GM19438 (cell line): ENCODE results near the gene GPC6.

Experiments used
- ATAC-seq: cut with Tn5 transposase; IDR thresholded peaks from one replicate; pipeline ENCODE4 v1.9.1; 2021; ENCODE audit warnings: low read depth; ENCODE audit not compliant: unreplicated experiment

GPC6 gene

DNA sequence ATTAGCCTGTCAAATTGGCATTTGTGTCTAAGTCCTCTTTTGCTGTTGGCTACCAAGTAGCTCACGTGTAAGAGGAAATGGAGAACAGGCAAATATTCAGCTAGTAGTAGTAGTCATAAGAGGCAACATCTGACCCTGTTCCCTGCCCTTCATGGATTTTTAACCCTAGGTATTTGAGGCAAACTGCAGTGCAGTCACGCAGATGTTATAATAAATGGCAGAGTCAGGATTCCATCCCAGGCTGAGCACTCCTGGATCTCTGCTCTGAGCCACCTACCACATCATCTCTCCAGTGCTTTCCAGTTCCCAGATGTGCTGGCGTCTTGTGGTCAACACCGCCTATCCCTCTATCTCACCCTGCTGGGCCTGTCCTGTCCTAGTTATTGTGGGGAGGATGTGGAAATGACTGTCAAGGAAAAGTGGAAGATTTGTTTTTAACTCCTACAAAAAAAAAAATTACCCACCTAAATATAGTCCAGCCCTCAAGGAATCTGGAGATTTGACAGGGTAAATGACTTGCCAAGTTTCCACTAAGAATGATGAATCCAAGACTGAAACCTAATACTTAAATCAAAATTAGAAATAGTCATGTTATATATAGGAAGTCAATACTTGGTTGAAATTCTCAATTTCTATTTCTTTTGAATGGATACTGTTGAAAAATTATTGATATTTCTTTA is 322.9 kb downstream of the GPC6 start:
- no peak for ATAC-seq

DNA sequence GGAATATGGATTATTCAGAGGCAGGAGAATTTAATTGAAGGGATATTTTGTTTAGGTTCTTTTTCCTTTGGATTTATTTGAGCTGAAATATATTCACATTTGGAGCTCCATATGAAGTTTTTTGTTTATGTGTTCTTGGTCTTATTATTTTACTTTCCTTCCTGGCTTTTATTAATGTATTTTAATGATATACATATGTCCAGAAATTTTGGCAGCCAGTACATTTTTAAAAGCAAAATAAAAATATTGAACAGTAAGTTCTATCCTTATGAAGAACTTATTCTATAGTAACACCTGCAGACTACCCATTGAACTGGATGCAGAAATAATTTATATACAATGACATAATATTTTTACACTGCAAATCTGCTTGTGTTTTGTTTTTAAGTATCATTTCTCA is 323.6 kb downstream of the GPC6 start:
- no peak for ATAC-seq

DNA sequence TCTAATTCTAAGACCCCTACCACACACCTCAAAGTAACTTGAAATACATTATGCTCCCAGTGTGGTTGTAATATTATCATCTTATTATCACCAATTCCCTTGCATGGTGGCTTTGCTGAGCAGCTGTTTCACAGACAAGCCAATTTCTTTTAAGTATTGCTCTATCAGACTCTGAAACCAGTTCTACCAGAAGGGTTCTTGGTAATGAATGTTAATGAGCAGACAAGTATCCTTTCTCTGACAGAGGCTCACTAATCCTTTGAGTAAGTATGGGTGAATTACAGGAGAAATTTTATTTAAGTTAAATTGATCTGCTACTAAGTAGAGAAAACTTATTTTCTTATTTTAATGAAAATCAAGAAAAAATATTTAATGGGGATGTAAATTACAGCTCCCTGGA is 326.0 kb downstream of the GPC6 start:
- ATAC-seq: no peak

GRCh38 chr13:93554514-93554913 is 327.9 kb downstream of the GPC6 start:
- ATAC-seq: no peak

DNA sequence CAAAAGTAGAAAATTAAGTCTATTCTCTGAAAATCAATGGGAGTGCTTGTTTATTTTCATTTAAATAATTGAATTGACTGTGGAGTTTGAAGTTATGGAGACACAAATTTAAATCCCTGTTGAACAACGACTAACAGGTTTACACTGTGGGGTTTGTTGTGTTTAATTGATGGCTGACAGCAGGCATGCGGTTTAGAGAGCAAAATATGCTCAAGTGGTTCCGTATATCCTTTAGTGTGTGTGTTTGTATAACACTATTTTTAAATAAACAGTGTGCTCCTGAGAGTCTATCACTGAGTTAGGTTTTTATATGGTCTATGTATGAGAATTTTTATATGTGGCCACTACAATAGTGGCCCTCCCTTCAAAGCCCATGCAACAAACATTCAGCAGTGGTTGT is 332.0 kb downstream of the GPC6 start:
- no peak for ATAC-seq

DNA sequence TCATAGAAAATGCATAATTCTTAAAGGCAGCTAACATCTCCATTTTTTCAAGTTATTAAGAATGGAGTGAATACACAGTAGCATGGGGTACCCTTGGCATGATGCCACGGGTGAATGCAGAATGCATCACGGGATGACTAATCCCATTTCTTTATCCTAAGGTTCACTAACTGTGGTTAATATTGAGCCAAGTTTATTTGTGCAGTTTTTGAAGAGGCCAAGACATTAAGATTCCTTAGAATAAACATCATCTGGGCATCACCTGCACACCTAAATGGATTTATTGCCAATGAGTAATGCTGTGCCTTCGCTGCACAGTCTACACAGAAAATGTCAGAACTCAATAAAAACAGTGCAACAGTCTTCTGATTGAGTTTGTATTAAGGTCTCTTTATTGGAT is 333.1 kb downstream of the GPC6 start:
- ATAC-seq: no peak

GRCh38 chr13:93561576-93562225 is 335.1 kb downstream of the GPC6 start:
- no peak for ATAC-seq

DNA sequence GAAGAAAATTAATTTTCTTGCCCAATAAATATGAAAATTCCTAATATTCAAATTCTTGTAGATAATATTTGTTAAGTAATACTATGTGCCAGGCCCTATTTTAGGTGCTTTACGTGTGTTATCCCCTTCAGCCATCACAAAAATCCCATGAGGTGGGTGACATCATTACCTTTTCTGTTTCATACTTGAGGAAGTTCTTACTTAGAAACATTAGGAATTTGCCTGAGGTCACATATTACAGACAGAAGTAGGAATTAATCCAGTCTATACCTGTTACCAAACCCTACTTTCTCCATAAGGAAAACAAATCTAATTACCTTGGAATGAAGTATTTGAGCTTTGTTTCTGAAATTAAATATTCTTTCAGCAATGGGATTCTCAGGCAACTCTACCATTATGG is 336.1 kb downstream of the GPC6 start:
- ATAC-seq: no peak

DNA sequence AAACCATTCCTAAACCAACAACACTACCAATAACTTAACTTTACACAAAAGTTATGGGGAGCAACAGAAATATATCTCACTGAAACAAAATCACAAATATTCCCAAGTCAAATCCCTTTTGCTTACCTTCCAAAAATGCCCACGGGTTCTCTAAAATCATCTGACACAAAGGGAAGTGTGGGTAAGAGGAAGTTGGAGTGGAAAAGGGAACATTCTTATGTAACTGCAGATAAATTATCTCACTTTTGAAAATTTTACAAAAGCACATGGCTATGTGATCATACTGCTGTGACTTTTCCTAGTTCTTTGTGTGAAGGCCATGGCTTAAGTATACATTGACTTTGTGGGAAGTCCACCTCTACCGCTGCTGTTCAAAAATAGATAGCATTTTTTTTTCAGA is 350.5 kb downstream of the GPC6 start:
- ATAC-seq: no peak

DNA sequence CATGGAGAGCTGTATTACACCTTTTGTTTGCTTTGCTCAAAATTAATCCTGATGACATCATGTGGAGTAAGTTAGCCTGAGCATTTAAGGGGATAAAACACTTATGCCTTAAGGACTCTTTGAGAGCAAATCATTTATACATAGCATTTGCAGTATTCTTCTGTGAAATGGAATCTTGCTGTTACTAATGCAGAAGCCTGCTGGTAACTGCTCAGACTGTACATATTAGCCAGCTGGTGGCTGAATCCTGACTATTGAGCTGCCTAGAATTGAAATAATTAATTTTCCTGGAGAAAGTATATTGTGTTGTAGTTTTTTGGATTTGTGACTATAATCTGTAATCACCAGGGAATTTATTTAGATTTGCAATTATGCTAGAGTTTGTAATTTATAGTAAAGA is 363.2 kb downstream of the GPC6 start:
- ATAC-seq: no peak

GRCh38 chr13:93603043-93603442 is 376.4 kb downstream of the GPC6 start:
- no peak for ATAC-seq

- ATAC-seq: no peak
Observed at GRCh38 chr13:93614776-93615175, 388.2 kb downstream of the GPC6 start.

GRCh38 chr13:93620181-93620765 is 393.7 kb downstream of the GPC6 start:
- no peak for ATAC-seq

GRCh38 chr13:93621051-93621450 is 394.4 kb downstream of the GPC6 start:
- ATAC-seq: no peak

DNA sequence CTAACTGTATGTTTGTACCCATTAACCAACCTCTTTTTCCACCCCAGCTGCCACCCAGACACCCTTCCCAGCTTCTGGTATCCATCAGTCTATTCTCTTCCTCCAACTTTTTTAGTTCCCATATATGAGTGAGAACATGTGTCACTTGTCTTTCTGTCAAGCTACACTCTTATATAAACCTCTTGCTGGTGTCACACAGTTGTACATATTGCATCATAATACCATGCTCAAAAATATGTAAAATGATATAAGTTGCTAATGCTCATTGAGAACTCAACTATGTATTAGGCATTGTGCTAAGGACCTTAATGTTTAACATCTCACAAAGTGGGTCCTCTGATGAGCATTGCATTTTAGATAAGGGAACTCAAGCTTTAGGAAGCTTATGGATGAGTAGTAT is 395.4 kb downstream of the GPC6 start:
- ATAC-seq: no peak

GRCh38 chr13:93624311-93624777 is 397.7 kb downstream of the GPC6 start:
- no peak for ATAC-seq

DNA sequence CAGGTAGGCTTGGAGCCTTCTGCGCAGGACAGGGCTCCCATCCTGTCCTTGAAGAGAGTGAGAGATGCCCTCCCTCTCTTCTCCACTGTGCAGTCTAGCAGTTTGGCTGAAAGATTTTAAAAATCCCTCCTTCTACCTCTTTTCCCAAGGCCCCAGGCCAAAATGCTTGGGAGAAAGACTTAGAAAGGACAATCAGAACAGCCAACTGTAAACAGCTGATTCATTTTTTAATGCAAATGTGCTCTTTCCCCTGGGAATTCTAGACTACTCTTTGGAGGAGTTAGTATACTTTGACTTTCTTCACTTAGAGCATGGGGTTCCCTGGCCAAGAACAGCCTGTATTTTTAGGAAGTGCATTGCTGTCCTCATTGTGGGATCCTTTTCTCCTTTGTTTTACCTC is 398.9 kb downstream of the GPC6 start:
- no peak for ATAC-seq

DNA sequence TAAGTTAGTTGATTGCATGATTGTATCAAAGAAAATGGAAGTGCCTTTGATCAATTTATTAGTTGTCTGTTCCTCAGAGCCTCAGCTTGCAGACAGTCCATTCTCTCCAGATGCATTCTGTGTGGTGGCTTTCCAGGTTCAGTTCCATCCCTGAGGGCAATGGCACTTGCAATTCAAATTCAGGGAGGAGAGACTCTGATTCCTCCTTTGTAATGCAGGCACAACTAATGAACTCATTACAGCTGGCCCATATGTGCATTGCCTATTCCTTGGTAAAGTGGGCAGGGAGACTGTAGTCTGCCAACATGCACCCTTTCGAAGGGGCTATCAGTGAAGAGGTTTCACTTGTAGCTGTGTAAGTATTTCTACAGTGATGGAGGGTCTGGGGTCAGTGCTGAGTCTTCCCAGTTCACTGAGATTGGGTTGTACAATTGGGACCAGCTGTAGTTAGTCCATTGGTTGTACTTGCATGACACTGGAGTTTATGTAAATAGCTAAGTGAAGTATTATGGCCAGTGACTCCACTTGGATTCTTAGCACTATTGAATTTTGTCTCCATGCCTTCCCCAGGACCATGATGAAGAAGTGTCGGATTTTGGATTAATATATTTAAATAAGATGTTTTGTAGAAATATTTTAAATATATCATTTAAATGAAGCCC is 401.7 kb downstream of the GPC6 start:
- ATAC-seq: no peak

DNA sequence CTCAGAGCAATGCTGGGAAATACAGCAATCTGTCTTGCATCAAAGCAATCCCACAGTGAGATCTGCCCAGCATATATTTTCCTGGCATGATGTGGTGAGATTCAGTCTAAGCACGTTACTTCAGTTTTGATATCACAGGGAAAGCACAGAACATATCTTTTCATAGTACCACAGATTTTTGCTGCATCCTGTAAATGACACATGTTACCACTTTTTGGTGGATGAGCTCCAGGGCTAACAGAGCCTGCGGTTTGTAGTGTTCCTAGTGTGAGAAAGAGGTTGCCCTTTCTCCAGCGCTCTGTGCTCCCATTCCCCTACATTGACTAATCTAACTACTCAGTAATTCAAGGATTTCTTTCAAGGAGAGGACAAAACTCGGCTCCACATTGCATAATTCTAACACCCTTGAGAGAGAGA is 409.0 kb downstream of the GPC6 start:
- no peak for ATAC-seq

DNA sequence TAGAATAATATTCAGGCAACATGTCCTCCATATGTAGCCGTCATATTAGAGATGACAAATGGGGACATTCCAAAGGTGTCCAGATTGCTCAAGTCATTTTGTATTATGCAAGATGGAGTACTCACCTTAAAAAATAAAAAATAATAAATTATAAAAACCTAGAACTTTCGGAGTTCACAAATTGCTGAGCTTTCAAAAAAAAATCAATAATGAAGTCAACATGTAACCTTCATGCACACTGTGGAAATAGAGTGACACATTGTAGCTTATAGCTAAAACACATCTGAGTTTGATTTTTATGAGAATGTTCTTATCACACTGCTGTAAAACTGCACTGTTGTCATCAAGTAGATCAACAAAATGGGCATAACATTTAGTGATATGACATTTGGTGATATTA is 411.2 kb downstream of the GPC6 start:
- no peak for ATAC-seq

DNA sequence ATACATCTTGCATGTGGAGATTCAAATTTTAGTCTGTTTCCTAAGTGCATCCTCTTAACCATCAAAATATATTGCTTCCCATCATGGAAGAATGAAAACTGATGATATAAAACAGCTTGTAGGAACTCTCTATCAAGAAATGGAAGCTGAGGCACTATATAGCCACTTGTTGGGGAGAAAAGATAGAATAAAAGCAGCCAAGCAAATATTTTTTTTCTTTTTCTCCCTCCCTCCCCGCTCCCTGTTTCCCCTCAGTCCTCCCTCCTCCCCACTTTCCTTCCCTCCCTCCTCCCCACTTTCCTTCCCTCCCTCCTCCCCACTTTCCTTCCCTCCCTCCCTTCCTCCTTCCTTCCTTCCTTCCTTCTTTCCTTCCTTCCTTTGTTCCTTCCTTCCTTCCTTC is 413.8 kb downstream of the GPC6 start:
- ATAC-seq: no peak

GRCh38 chr13:93646245-93646644 is 419.6 kb downstream of the GPC6 start:
- ATAC-seq: no peak
